ENCODE results near the gene CNPY4.
"Not testable (repeated sequence)": the region's sequence is repeated elsewhere in the genome, so short reads cannot be mapped to it uniquely, and the experiment has no call there.

CNPY4 gene

DNA sequence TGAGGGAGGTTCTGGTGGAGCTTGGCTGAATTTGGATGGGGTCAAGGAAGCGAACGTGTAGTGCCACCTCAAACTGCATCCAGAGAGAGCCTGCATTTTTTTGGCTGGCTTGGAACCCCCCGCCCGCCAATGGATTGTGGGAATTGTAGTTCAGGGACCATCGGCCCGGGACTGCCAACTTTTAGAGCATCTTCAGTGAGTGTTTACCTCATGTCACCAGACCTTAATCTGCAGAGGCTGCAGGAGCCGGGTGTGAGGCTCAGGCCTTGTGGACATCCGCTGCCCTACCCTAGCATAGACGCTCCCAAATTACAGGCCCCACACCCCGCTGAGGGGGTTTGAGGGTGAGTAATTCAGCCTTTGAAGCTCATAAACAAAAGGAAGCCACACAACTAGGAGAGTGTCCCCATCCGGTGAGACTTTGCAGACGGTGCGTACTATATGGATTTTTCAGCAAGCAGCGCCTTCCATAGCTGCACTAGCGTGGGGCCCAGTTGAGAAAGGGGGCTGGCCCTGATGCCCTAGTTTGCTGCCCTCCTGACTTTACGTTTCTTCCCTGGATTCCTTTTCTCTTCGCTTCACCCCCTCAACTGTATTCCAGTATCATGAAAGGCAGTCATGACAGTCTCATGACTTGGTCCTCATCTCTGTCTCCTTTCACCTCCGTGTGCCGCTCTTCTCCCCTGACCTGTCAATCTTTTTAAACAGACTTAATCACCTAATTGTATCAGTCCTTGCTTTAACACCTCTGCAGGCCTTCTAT, 717 bp downstream of the CNPY4 start:
- peak; percentile 82 for DNase-seq (ENCODE audit: low spot score)

GRCh38 chr7:100120733-100121036, 1.3 kb downstream of the CNPY4 start:
- no peak for DNase-seq (ENCODE audit: low spot score)

DNA sequence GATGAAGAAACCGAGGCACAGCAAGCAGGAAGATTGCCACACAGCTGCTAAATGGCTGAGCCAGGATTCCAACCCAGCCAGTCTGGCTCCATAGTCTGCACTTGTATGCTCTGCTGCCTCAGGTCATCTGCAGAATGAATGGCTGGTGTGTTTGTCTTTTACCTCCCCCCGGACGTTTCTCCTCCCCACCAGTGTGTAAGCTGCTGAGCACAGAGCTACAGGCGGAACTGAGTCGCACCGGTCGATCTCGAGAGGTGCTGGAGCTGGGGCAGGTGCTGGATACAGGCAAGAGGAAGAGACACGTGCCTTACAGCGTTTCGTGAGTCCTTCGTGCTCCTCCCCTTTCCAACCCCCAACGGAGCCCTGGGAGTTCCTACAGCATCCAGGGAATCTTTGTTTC, 2.6 kb downstream of the CNPY4 start:
- DNase-seq (ENCODE audit: low spot score) = no peak

DNA sequence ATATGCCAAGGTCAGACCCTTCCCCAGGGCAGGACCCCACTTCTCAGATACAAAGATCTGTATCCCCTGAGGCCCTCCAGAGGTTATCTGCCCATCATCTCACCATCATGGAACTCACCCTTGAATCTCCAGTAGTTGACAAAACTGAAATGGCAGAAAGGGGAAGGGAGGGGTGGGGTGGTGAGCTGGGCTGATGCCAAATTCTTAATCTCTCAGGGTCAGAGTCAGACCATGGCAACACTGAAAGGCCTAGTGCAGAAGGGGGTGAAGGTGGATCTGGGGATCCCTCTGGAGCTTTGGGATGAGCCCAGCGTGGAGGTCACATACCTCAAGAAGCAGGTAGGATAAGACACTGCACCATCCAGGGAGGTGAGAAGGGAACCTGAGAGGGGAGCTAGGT, 3.1 kb downstream of the CNPY4 start:
- no peak for DNase-seq (ENCODE audit: low spot score)

- no peak for DNase-seq (ENCODE audit: low spot score)
Observed at GRCh38 chr7:100124301-100125230, 5.1 kb downstream of the CNPY4 start.

- DNase-seq (ENCODE audit: low spot score) = no peak
Observed at GRCh38 chr7:100126239-100126930, 7.0 kb downstream of the CNPY4 start.

DNA sequence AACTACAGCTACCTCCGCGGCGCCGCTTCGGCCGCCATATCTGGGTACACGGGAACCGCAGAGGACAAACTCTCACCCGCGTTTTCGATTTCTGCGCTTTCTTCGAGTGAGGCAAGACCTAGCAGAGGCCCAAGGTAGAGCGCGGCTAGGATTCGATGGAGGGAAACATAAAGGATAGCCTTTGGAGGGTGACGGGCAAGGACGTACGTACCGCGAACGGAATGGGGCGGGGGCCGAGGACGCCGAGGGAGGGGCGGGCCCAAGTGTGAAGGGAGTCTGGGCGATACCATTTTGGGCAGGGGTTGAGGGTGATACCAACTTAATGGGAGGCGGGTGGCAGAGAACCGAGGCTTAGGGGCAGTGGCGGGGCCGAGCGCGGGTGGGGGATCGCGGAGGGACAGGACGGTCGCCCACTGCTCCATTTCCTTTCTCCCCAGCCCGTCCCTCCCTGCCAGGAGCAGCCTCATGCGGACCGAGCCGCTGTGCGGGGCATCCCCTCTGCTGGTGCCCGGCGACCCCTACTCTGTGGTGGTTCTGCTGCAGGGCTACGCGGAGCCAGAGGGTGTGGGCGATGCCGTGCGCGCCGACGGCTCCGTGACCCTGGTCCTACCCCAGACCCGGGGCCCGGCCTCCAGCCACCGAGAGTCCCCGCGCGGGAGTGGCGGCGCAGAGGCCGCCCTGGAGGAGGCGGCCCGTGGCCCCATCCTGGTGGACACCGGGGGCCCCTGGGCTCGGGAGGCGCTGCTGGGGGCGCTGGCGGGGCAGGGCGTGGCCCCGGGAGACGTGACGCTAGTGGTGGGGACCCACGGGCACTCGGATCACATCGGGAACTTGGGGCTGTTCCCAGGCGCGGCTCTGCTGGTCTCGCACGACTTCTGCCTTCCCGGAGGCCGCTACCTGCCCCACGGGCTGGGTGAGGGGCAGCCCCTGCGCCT, 7.8 kb downstream of the CNPY4 start, which contains the start of gene MBLAC1:
Gene MBLAC1 (plus strand): TSS at position 37 of the 935 bp plus-strand sequence. CDS start 429 bp downstream, at position 466.
- peak; percentile 95 for DNase-seq (ENCODE audit: low spot score)

- no peak for DNase-seq (ENCODE audit: low spot score)
Observed at GRCh38 chr7:100127866-100128636, 8.6 kb downstream of the CNPY4 start.

DNA sequence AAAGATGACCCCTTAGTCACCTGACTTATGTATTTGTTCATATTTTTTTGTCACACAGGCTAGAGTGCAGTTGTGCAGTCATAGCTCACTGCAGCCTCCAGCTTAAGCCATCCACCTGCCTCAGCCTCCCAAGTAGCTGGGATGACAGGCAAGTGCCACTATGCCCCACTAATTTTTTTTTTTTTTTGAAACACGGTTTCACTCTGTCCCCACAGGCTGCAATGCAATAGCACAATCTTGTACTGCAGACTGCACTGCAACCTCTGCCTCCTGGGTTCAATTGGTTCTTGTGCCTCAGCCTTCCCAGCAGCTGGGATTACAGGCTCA, 9.2 kb downstream of the CNPY4 start:
- no peak for DNase-seq (ENCODE audit: low spot score)

- not testable (repeated sequence) for DNase-seq (ENCODE audit: low spot score)
Observed at GRCh38 chr7:100130220-100130607, 10.8 kb downstream of the CNPY4 start.

GRCh38 chr7:100130608-100131453, 11.4 kb downstream of the CNPY4 start:
- peak; percentile 80 for DNase-seq (ENCODE audit: low spot score)

GRCh38 chr7:100132126-100132525, 12.7 kb downstream of the CNPY4 start:
- DNase-seq (ENCODE audit: low spot score) = no peak

GRCh38 chr7:100132697-100133151, 13.3 kb downstream of the CNPY4 start:
- DNase-seq (ENCODE audit: low spot score) = peak; percentile 80

DNA sequence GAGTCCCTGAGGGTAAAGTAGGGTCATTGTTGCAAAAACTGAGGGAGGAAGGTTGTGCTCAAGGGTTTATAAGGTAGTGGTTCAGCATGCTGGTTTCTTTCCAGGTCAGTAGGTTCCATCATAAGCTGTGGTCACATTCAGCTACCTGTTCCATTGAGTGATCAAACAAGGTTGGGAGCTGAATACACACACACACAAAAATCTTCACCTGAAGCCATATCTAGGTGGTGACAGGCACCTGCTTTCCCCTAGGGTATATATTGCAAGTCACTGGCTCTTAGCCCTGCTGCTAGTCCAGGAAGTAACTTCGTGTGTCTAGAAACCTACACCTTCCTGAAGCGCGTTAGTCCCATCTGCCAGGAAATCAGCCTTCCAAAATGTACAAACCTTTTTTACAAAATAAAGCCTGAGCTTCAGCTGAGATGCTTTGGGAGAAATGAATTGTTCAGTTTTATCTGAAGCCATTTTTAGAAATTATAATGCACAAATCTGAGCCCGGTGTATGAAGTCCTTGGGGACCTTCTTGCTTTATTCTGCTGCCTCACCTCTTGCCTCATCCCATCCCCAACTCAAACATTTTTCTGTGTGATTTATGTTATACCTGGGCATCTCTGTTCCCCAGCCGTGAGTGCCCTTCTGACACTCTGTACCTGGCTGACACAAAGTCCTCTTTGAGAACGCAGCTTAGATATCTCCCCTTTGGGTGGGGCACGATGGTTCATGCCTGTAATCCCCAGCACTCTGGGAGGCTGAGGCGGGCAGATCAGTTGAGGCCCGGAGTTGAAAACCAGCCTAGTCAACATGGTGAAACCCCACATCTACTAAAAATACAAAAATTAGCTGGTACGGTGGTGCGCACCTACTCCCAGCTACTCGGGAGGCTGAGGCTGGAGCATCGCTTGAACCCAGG, 18.7 kb downstream of the CNPY4 start:
- DNase-seq (ENCODE audit: low spot score) = no peak

DNA sequence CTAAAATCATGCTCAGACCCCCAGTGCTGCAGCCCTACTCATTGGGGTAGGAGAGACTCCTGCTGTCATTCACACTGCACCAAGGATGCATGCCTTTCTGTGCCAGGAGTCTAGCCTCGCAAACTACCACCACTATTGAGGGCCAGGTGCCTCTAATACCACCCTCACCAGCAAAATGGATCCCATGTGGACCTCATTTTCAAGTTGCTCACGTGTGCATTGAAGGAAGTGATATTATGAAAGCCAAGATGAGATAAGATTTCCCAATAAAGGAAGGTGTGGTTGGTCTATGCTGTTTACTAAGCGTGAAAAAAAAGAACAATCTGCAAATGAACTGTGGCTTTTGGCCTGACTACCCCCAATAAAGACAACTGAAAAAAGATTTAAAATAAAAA, 22.1 kb downstream of the CNPY4 start:
- no peak for DNase-seq (ENCODE audit: low spot score)

DNA sequence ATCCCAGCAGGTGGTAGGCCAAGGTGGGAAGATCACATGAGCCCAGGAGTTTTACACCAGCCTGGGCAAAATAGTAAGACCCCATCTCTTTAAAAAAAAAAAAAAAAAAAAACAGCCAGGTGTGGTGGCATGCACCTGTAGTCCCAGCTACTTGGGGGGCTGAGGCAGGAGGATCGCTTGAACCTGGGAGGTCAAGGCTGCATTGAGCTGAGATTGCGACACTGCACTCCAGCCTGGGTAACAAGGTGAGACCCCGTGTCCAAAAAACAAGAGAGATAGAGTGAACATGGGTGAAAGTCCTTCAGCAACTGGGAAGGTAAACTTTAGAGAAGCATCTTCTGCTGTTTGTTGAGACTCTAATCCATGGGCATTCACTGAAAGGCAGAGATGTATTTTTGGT, 23.0 kb downstream of the CNPY4 start:
- no peak for DNase-seq (ENCODE audit: low spot score)

DNA sequence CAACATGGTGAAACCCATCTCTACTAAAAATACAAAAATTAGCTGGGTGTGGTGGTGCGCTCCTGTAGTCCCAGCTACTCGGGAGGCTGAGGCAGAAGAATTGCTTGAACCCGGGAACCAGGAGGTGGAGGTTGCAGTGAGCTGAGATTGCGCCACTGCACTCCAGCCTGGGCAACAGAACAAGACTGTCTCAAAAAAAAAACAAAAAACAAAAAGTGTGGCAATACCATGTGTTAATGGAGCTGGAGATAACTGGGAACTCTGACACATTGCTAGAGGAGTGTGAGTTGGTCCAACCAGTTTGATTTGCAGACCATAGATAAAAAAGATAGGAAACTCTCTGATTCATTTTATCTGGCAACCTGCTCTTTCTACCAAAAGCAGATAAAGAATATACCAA, 26.9 kb downstream of the CNPY4 start:
- peak; percentile 55 for DNase-seq (ENCODE audit: low spot score)

DNA sequence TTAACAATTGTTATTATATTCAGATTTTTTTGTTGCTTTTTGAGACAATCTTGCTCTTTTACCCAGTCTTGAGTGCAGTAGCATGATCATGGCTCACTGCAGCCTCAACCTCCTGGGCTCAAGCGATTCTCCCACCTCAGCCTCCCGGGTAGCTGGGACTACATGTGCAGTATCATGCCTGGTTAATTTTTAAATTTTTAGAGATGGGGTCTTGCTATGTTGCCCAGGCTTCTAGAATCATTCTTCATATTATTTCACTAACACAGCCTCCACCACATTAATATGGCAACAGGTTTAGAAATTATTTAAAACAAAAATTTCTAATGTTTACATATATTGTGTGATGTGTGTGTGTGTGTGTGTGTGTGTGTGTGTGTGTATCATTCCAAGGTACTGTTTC, 27.8 kb downstream of the CNPY4 start:
- DNase-seq (ENCODE audit: low spot score) = no peak

DNA sequence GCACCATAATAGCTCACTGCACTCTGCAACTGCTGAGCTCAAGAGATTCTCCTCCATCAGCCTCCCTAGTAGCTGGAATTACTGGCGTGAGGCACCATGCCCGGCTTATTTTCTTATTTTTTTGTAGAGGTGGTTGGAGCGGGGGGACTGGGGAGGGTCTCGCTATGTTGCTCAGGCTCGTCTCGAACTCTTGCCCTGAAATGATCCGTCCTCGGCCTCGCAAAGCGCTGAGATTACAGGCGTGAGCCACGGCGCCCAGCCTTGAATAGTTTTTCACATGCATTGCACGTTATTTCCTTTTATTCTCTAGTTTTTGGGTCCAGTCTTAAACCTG, 28.8 kb downstream of the CNPY4 start:
- DNase-seq (ENCODE audit: low spot score) = no peak
